IMR-90 (cell line): ENCODE data around the gene DISP1. TPM values are rescaled to one million over a fixed set of nuclear protein-coding genes. Genes with fewer than 3 reads are reported as not detected.

Experiments used
- ATAC-seq: fragments of 200-7000 bp; cut with Tn5 transposase; 2 replicates; pipeline ENCODE4 v1.9.1; 2020; ENCODE audit warnings: low read depth, mild to moderate bottlenecking, moderate library complexity
- BruUV-seq: library from RNA; stranded (reverse); fragments of 400-500 nt; replicated peaks from 2 replicates; lab custom pipeline; 2021; lab: Mats Ljungman, UMichigan
- CTCF ChIA-PET: fragments of 300-600 bp; formaldehyde crosslinking; extraction: SDS; loops from one replicate; lab custom pipeline; 2021; ENCODE audit warnings: antibody characterized with exemption; lab: Yijun Ruan, JAX
- POLR2A ChIA-PET: fragments of 300-600 bp; sonication (Branson Sonifier 250); formaldehyde crosslinking; loops from one replicate; lab custom pipeline; 2022; ENCODE audit warnings: antibody characterized with exemption; ENCODE audit not compliant: unreplicated experiment; lab: Charles Lee
- DNase-seq: peaks from one replicate; pipeline ENCODE4 v3.0.0; 2013
- H2AFZ ChIP-seq: replicated peaks from 2 replicates; pipeline ENCODE3; 2013; ENCODE audit warnings: low read length, mild to moderate bottlenecking; ENCODE audit not compliant: poor library complexity
- H2AK5ac ChIP-seq: 2 replicates; pipeline ENCODE4 v1.6.1; 2013; ENCODE audit warnings: low read depth, low read length, inconsistent platforms
- H2AK9ac ChIP-seq: replicated peaks from 2 replicates; pipeline ENCODE3; 2013; ENCODE audit warnings: mild to moderate bottlenecking, low read depth, low read length, moderate library complexity; ENCODE audit not compliant: poor library complexity
- H2BK120ac ChIP-seq: 2 replicates; pipeline ENCODE4 v1.6.1; 2013; ENCODE audit warnings: low read depth, low read length, inconsistent platforms
- H2BK15ac ChIP-seq: 3 replicates; pipeline ENCODE4 v1.6.1; 2013; ENCODE audit warnings: low read depth, low read length, inconsistent platforms
- H2BK20ac ChIP-seq: 2 replicates; pipeline ENCODE4 v1.6.1; 2013; ENCODE audit warnings: low read depth, mild to moderate bottlenecking, inconsistent platforms, low read length, moderate library complexity
- H2BK5ac ChIP-seq: 2 replicates; pipeline ENCODE4 v1.6.1; 2013; ENCODE audit warnings: mild to moderate bottlenecking, low read depth, low read length, inconsistent platforms; ENCODE audit not compliant: poor library complexity, severe bottlenecking
- H3K14ac ChIP-seq: replicated peaks from 2 replicates; pipeline ENCODE4 v1.6.1; 2013; ENCODE audit warnings: low read depth, low read length, inconsistent platforms
- H3K18ac ChIP-seq: 2 replicates; pipeline ENCODE4 v1.6.1; 2013; ENCODE audit warnings: low read depth, low read length, control low read depth
- H3K23ac ChIP-seq: 2 replicates; pipeline ENCODE4 v1.6.1; 2013; ENCODE audit warnings: low read depth, low read length, inconsistent platforms
- H3K27ac ChIP-seq: 2 replicates; pipeline ENCODE4 v1.5.1; 2013; ENCODE audit warnings: mild to moderate bottlenecking, control low read depth, low read length; ENCODE audit not compliant: insufficient read depth
- H3K27me3 ChIP-seq: 2 replicates; pipeline ENCODE4 v1.6.1; 2013; ENCODE audit warnings: low read length; ENCODE audit not compliant: control insufficient read depth, insufficient read depth
- H3K36me3 ChIP-seq: 2 replicates; pipeline ENCODE4 v1.6.1; 2013; ENCODE audit warnings: low read length, mixed read lengths; ENCODE audit not compliant: control insufficient read depth, insufficient read depth
- H3K4ac ChIP-seq: 2 replicates; pipeline ENCODE4 v1.6.1; 2013; ENCODE audit warnings: low read depth, low read length, inconsistent platforms
- H3K4me1 ChIP-seq: 2 replicates; pipeline ENCODE4 v1.6.1; 2013; ENCODE audit warnings: low read length, mixed read lengths; ENCODE audit not compliant: control insufficient read depth, insufficient read depth
- H3K4me2 ChIP-seq: 2 replicates; pipeline ENCODE4 v1.6.1; 2013; ENCODE audit warnings: low read depth, mild to moderate bottlenecking, control low read depth, low read length, moderate library complexity
- H3K4me3 ChIP-seq: 2 replicates; pipeline ENCODE4 v1.5.1; 2013; ENCODE audit warnings: low read depth, mild to moderate bottlenecking, control low read depth, low read length, moderate library complexity; ENCODE audit not compliant: insufficient read depth
- H3K56ac ChIP-seq: 2 replicates; pipeline ENCODE4 v1.6.1; 2013; ENCODE audit warnings: low read length, inconsistent platforms; ENCODE audit not compliant: insufficient read depth; ENCODE audit errors: extremely low read depth
- H3K79me1 ChIP-seq, 2 experiments: 2 replicates each; pipeline ENCODE4 v1.6.1; 2013; ENCODE audit warnings: low read length in 2 of 2, inconsistent platforms in 1 of 2, low read depth in 1 of 2
- H3K9ac ChIP-seq: 2 replicates; pipeline ENCODE4 v1.6.1; 2013; ENCODE audit warnings: low read depth, low read length, control low read depth
- H3K9me1 ChIP-seq: 2 replicates; pipeline ENCODE4 v1.6.1; 2013; ENCODE audit warnings: low read length, inconsistent platforms; ENCODE audit not compliant: insufficient read depth
- H3K9me3 ChIP-seq: 2 replicates; pipeline ENCODE4 v1.6.1; 2013; ENCODE audit warnings: low read length; ENCODE audit not compliant: control insufficient read depth, insufficient read depth
- H4K20me1 ChIP-seq: 2 replicates; pipeline ENCODE4 v1.6.1; 2013; ENCODE audit warnings: low read length, inconsistent platforms; ENCODE audit not compliant: insufficient read depth
- H4K5ac ChIP-seq: 2 replicates; pipeline ENCODE4 v1.6.1; 2013; ENCODE audit warnings: mild to moderate bottlenecking, low read depth, low read length, control low read depth
- H4K8ac ChIP-seq, 2 experiments: 2 replicates each; pipeline ENCODE4 v1.6.1; 2013; ENCODE audit warnings: low read depth in 2 of 2, low read length in 2 of 2, control low read depth in 1 of 2, inconsistent platforms in 1 of 2
- H4K91ac ChIP-seq: 2 replicates; pipeline ENCODE4 v1.6.1; 2013; ENCODE audit warnings: low read depth, low read length, inconsistent platforms; ENCODE audit not compliant: insufficient read depth
- BHLHE40 ChIP-seq: fragments of 150-350 bp; IDR thresholded peaks from 2 replicates; pipeline ENCODE4 v1.6.1; 2016; ENCODE audit warnings: mild to moderate bottlenecking, low read depth, low read length
- CEBPB ChIP-seq: IDR thresholded peaks from 2 replicates; pipeline ENCODE4 v1.6.1; 2012; ENCODE audit warnings: low read depth, low read length, improper control_type of control experiment
- CHD1 ChIP-seq: IDR thresholded peaks from 2 replicates; pipeline ENCODE4 v1.6.1; 2012; ENCODE audit warnings: low read depth, low read length, improper control_type of control experiment
- ELK1 ChIP-seq: fragments of 150-350 bp; IDR thresholded peaks from 2 replicates; pipeline ENCODE4 v1.6.1; 2016; ENCODE audit warnings: low read depth, mild to moderate bottlenecking, low read length, moderate library complexity, borderline replicate concordance
- FOS ChIP-seq: fragments of 150-350 bp; IDR thresholded peaks from 2 replicates; pipeline ENCODE4 v1.6.1; 2016; ENCODE audit warnings: low read depth, low read length
- MAFK ChIP-seq: IDR thresholded peaks from 2 replicates; pipeline ENCODE4 v1.6.1; 2012; ENCODE audit warnings: low read depth, low read length, improper control_type of control experiment
- MAZ ChIP-seq: IDR thresholded peaks from 2 replicates; pipeline ENCODE4 v1.6.1; 2012; ENCODE audit warnings: low read depth, mild to moderate bottlenecking, low read length, improper control_type of control experiment, moderate library complexity, borderline replicate concordance
- MXI1 ChIP-seq: IDR thresholded peaks from 2 replicates; pipeline ENCODE4 v1.6.1; 2012; ENCODE audit warnings: low read depth, mild to moderate bottlenecking, low read length, moderate library complexity, borderline replicate concordance
- NFE2L2 ChIP-seq: fragments of 150-350 bp; IDR thresholded peaks from 2 replicates; pipeline ENCODE4 v1.6.1; 2016; ENCODE audit warnings: low read depth, mild to moderate bottlenecking, low read length
- POLR2A ChIP-seq: IDR thresholded peaks from 2 replicates; pipeline ENCODE4 v1.6.1; 2012; ENCODE audit warnings: mild to moderate bottlenecking, low read depth, low read length
- RAD21 ChIP-seq: IDR thresholded peaks from 2 replicates; pipeline ENCODE4 v1.6.1; 2012; ENCODE audit warnings: low read length, improper control_type of control experiment
- RCOR1 ChIP-seq: IDR thresholded peaks from 2 replicates; pipeline ENCODE4 v1.6.1; 2012; ENCODE audit warnings: mild to moderate bottlenecking, low read length, improper control_type of control experiment; ENCODE audit not compliant: insufficient replicate concordance
- RFX5 ChIP-seq: IDR thresholded peaks from 2 replicates; pipeline ENCODE4 v1.8.0; 2012; ENCODE audit warnings: low read depth, mild to moderate bottlenecking, low read length, moderate library complexity
- SMC3 ChIP-seq: fragments of 150-350 bp; IDR thresholded peaks from 2 replicates; pipeline ENCODE4 v1.6.1; 2016; ENCODE audit warnings: low read depth, mild to moderate bottlenecking, antibody characterized with exemption, low read length, moderate library complexity
- USF2 ChIP-seq: fragments of 150-350 bp; IDR thresholded peaks from 2 replicates; pipeline ENCODE4 v1.6.1; 2017; ENCODE audit warnings: mild to moderate bottlenecking, antibody characterized with exemption, low read length, low read depth
- WGBS, 2 experiments: methylation state at CpG; one replicate each; pipeline versions ENCODE4 v1.1.5 to v1.1.7; 2013; ENCODE audit warnings: missing lambda C conversion rate in 2 of 2; ENCODE audit not compliant: insufficient read length in 1 of 2; ENCODE audit errors: extremely low coverage in 2 of 2; 5-methylcytosine and 5-hydroxymethylcytosine counted together
- dilution Hi-C: fragments of 300-500 bp; cut with HindIII; formaldehyde crosslinking; loops from one replicate; pipeline ENCODE4 v1.14.3; 2018; ENCODE audit warnings: low sequenced_read_pairs; ENCODE audit not compliant: unreplicated experiment
- in situ Hi-C: fragments of 300-500 bp; cut with MboI; formaldehyde crosslinking; loops from 3 replicates; pipeline ENCODE4 v1.14.3; 2019; ENCODE audit warnings: low sequenced_read_pairs, inconsistent platforms, mixed read lengths
- intact Hi-C: fragments of 100-400 bp; cut with micrococcal nuclease; formaldehyde crosslinking; loops from 2 replicates; pipeline ENCODE4 v1.10.0; 2022
- polyA plus RNA-seq, 3 experiments: library from polyadenylated mRNA; depleted of rRNA; stranded (reverse); fragments of >200 nt; gene quantifications; 2 replicates each; pipeline ENCODE4 v1.2.3, GENCODE V29; 2012; ENCODE audit warnings: low replicate concordance in 1 of 3
- total RNA-seq: library from RNA; depleted of rRNA; stranded (reverse); fragments of >200 nt; gene quantifications from 2 replicates; pipeline ENCODE4 v1.2.3, GENCODE V29; 2012

Gene DISP1
- total and polyA plus RNA-seq, 2 of the 4 experiments (the other 2 are of a cell fraction) = 3.3 to 5.2 TPM

DNA sequence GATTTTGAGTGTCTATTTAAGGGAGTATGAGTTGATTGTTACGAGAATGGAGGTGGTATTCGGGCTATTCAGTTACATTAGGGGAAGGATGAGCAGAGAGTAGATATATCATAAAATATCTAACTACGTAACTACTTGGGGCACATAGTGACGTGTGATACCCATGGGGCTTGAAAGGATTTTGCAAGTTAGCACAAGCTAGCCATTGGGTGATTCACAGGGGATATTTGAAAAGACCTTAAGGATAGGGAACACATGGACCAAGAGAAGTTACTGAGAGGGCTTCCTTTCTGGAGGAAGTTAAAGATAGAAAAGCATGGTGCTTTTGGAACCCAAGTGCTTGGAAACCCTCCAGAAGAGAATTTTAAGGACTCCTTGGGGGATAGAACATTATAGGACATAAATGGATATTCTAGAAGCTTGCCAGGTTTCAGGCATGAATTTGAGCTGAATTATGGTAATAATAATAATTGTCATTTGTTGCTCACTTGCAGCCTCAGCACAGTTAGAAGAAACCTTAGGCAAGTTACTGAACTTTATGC is 5.4 kb downstream of the DISP1 start:
- TF ChIP-seq MAFK (no peak), CHD1 (no peak), RCOR1 (no peak), MXI1 (no peak), USF2 (no peak), NFE2L2 (no peak), ELK1 (no peak), FOS (no peak), CEBPB (no peak), RFX5 (no peak), POLR2A (no peak), SMC3 (no peak), MAZ (no peak), RAD21 (no peak), BHLHE40 (no peak)
- H3K9me3 ChIP-seq = no peaks in the 10 kb centered on the region
- H4K8ac ChIP-seq = no peak overlapping the region
- no peak overlapping the region for H2AK9ac ChIP-seq
- no peak overlapping the region for H2AFZ ChIP-seq
- H3K27ac ChIP-seq = no peak overlapping the region
- H3K4me1 ChIP-seq = peaks cover 5% of the 10 kb centered on the region; the same call in 1 of the 2 replicates
- no peak overlapping the region for H2BK5ac ChIP-seq
- no peak overlapping the region for H2BK20ac ChIP-seq
- H2BK120ac ChIP-seq = no peak overlapping the region
- ChIA-PET POLR2A (no interaction called here), CTCF (no interaction called here)
- H3K23ac ChIP-seq = no peak overlapping the region
- H4K20me1 ChIP-seq = no peaks in the 10 kb centered on the region
- H3K9ac ChIP-seq = no peak overlapping the region
- DNase-seq = no peak
- 100% methylated on average over 2 of the region's 4 CpGs; no CpG with 5 or more reads in 1 of the 2 experiments for WGBS, 2 experiments
- no peaks in the 10 kb centered on the region for H3K36me3 ChIP-seq
- no peak overlapping the region for H2BK15ac ChIP-seq
- no peaks in the 10 kb centered on the region for H3K27me3 ChIP-seq
- H3K14ac ChIP-seq = no peak overlapping the region
- no peak overlapping the region for H3K18ac ChIP-seq
- H3K4me2 ChIP-seq = no peak overlapping the region
- ATAC-seq = no peak
- in situ Hi-C loops = no loop called here
- H3K9me1 ChIP-seq = no peaks in the 10 kb centered on the region; the same call in 1 of the 2 replicates
- H3K56ac ChIP-seq = no peak overlapping the region
- BruUV-seq = no TSS peak
- H3K4me3 ChIP-seq = no peak overlapping the region
- no peak overlapping the region for H3K4ac ChIP-seq
- H4K5ac ChIP-seq = no peak overlapping the region
- dilution Hi-C loops = no loop called here
- no peak overlapping the region for H4K91ac ChIP-seq
- no peak overlapping the region for H2AK5ac ChIP-seq
- intact Hi-C loops = no loop called here
- H3K79me1 ChIP-seq = peaks cover 18 to 30% of the 10 kb centered on the region in 2 experiments
